DOHH2 (cell line): ENCODE measurements around the gene REPIN1.
A peak's percentile ranks its signal among the peaks of the same experiment; 100 is the strongest.

ENCODE experiments used
- H3F3A ChIP-seq: fragments of 200-600 bp; sonication (generic), shearing (Covaris generic); 2 replicates; pipeline ENCODE4 v1.6.0; 2016; ENCODE audit warnings: antibody characterized with exemption, mild to moderate bottlenecking; ENCODE audit not compliant: control insufficient read depth, insufficient read depth
- H3K27ac ChIP-seq: fragments of 200-600 bp; sonication (generic); 2 replicates; pipeline ENCODE4 v1.5.1; 2014; ENCODE audit warnings: low read depth, mild to moderate bottlenecking, low read length, moderate library complexity
- H3K27me3 ChIP-seq: fragments of 200-600 bp; sonication (generic); 2 replicates; pipeline ENCODE4 v1.6.1; 2014; ENCODE audit warnings: mild to moderate bottlenecking, low read length, mixed read lengths; ENCODE audit not compliant: control insufficient read depth
- H3K36me3 ChIP-seq: fragments of 200-600 bp; sonication (generic); 2 replicates; pipeline ENCODE4 v1.6.1; 2014; ENCODE audit warnings: mild to moderate bottlenecking, low read length, moderate library complexity, mixed read lengths; ENCODE audit not compliant: control insufficient read depth
- H3K4me1 ChIP-seq: fragments of 200-600 bp; sonication (generic); 2 replicates; pipeline ENCODE4 v1.6.1; 2014; ENCODE audit warnings: mild to moderate bottlenecking, low read length, mixed read lengths; ENCODE audit not compliant: control insufficient read depth
- H3K4me2 ChIP-seq: fragments of 200-600 bp; sonication (generic); 2 replicates; pipeline ENCODE4 v1.6.0; 2014; ENCODE audit warnings: mild to moderate bottlenecking, low read length, moderate library complexity
- H3K4me3 ChIP-seq: fragments of 200-600 bp; sonication (generic); 2 replicates; pipeline ENCODE4 v1.5.1; 2014; ENCODE audit warnings: mild to moderate bottlenecking, low read length, mixed read lengths
- H3K79me2 ChIP-seq: fragments of 200-600 bp; sonication (generic); 2 replicates; pipeline ENCODE4 v1.6.1; 2014; ENCODE audit warnings: mild to moderate bottlenecking, low read length, mixed read lengths; ENCODE audit not compliant: control insufficient read depth
- H3K9me2 ChIP-seq: fragments of 200-600 bp; sonication (generic); replicated peaks from 2 replicates; pipeline ENCODE4 v1.6.1; 2014; ENCODE audit warnings: mild to moderate bottlenecking, low read length, mixed read lengths; ENCODE audit not compliant: control insufficient read depth
- H3K9me3 ChIP-seq: fragments of 200-600 bp; sonication (generic); 2 replicates; pipeline ENCODE4 v1.6.1; 2014; ENCODE audit warnings: antibody characterized with exemption, low read length, mixed read lengths; ENCODE audit not compliant: control insufficient read depth, insufficient read depth
- H4K20me1 ChIP-seq: fragments of 200-600 bp; sonication (generic); 2 replicates; pipeline ENCODE4 v1.6.0; 2014; ENCODE audit warnings: low read depth, mild to moderate bottlenecking, antibody characterized with exemption, low read length, moderate library complexity; ENCODE audit not compliant: control insufficient read depth, insufficient read depth
- CTCF ChIP-seq: fragments of 200-600 bp; sonication (generic); IDR thresholded peaks from one replicate; pipeline ENCODE4 v1.5.1; 2014; ENCODE audit warnings: antibody characterized with exemption, mild to moderate bottlenecking, low read depth, low read length; ENCODE audit not compliant: poor library complexity, severe bottlenecking
- EZH2phosphoT487 ChIP-seq: fragments of 200-600 bp; sonication (generic); IDR thresholded peaks from 2 replicates; pipeline ENCODE4 v1.6.1; 2017; ENCODE audit warnings: borderline replicate concordance, mild to moderate bottlenecking, antibody characterized with exemption, low read length, moderate library complexity, mixed read lengths

REPIN1 gene

GRCh38 chr7:150382844-150383225, 14.2 kb downstream of the REPIN1 start:
- H3K4me3 ChIP-seq, result peak overlapping the region; percentile 72
- no peaks in the 10 kb centered on the region for H3K27me3 ChIP-seq
- peak overlapping the region; percentile 67 for H3K27ac ChIP-seq
- peaks cover 54% of the 10 kb centered on the region for H3K79me2 ChIP-seq
- TF ChIP-seq EZH2phosphoT487, result no peak
- no peak for TF ChIP-seq CTCF
- peak overlapping the region; percentile 86 for H3K4me2 ChIP-seq
- no peaks in the 10 kb centered on the region; the same call in 1 of the 2 replicates for H4K20me1 ChIP-seq
- H3K9me3 ChIP-seq, result no peaks in the 10 kb centered on the region
- H3F3A ChIP-seq, result peaks cover 20% of the 10 kb centered on the region
- H3K4me1 ChIP-seq, result peaks cover 65% of the 10 kb centered on the region
- peaks cover 15% of the 10 kb centered on the region for H3K36me3 ChIP-seq
- no peaks in the 10 kb centered on the region for H3K9me2 ChIP-seq

- Histone ChIP-seq H3K27me3 (no peaks in the 10 kb centered on the region), H4K20me1 (no peaks in the 10 kb centered on the region; the same call in 1 of the 2 replicates), H3K4me1 (peaks cover 56% of the 10 kb centered on the region), H3K4me2 (peak overlapping the region; percentile 86), H3F3A (peaks cover 12% of the 10 kb centered on the region), H3K4me3 (peak overlapping the region; percentile 72), H3K9me3 (no peaks in the 10 kb centered on the region), H3K79me2 (peaks cover 54% of the 10 kb centered on the region), H3K9me2 (no peaks in the 10 kb centered on the region), H3K36me3 (peaks cover 15% of the 10 kb centered on the region), H3K27ac (peak overlapping the region; percentile 67)
- no peak for TF ChIP-seq EZH2phosphoT487
- no peak for TF ChIP-seq CTCF
Measured at GRCh38 chr7:150383710-150384397, 15.2 kb downstream of the REPIN1 start.

- Histone ChIP-seq H4K20me1 (no peaks in the 10 kb centered on the region; the same call in 1 of the 2 replicates), H3F3A (peaks cover 12% of the 10 kb centered on the region)
Measured at GRCh38 chr7:150384406-150385301, 16.0 kb downstream of the REPIN1 start.

More at GRCh38 chr7:150384406-150385301, 16.0 kb downstream of the REPIN1 start:
- H3K27ac ChIP-seq, result no peak overlapping the region
- H3K27me3 ChIP-seq, result no peaks in the 10 kb centered on the region
- H3K4me2 ChIP-seq, result peak overlapping the region; percentile 86; the same call in 1 of the 2 replicates
- peaks cover 50% of the 10 kb centered on the region for H3K79me2 ChIP-seq
- peaks cover 15% of the 10 kb centered on the region for H3K36me3 ChIP-seq
- no peaks in the 10 kb centered on the region for H3K9me2 ChIP-seq
- TF ChIP-seq EZH2phosphoT487 (no peak), CTCF (no peak)
- H3K9me3 ChIP-seq, result no peaks in the 10 kb centered on the region
- H3K4me1 ChIP-seq, result peaks cover 56% of the 10 kb centered on the region
- no peak overlapping the region for H3K4me3 ChIP-seq
